Sigmoid colon (tissue), 4 donors: Measurements from ENCODE around the gene SMOC2.

Source experiments
- EP300 ChIP-seq, 4 donors: sonication (generic); formaldehyde crosslinking; IDR thresholded peaks; one replicate each; pipeline ENCODE4 v1.6.1; 2017; ENCODE audit warnings: antibody characterized with exemption in 4 of 4
- POLR2A ChIP-seq, 2 donors: fragments of 450-650 bp; IDR thresholded peaks; one replicate each; pipeline ENCODE4 v1.6.1; 2016; ENCODE audit warnings: antibody characterized with exemption in 2 of 2, mild to moderate bottlenecking in 2 of 2, moderate library complexity in 2 of 2
- POLR2AphosphoS5 ChIP-seq, 4 donors: sonication (generic); formaldehyde crosslinking; IDR thresholded peaks; one replicate each; pipeline ENCODE4 v1.6.1; 2017; ENCODE audit warnings: antibody characterized with exemption in 4 of 4
- TF ChIP-seq, protein P1 (sequence below), 4 experiments: fragments of 450-650 bp in 3 of 4; fragments of 200-600 bp in 1 of 4; IDR thresholded peaks; one replicate each; pipeline ENCODE4 v1.5.1; 2016 to 2019; ENCODE audit warnings: antibody characterized with exemption in 4 of 4, mild to moderate bottlenecking in 3 of 4, moderate library complexity in 2 of 4

DNA sequence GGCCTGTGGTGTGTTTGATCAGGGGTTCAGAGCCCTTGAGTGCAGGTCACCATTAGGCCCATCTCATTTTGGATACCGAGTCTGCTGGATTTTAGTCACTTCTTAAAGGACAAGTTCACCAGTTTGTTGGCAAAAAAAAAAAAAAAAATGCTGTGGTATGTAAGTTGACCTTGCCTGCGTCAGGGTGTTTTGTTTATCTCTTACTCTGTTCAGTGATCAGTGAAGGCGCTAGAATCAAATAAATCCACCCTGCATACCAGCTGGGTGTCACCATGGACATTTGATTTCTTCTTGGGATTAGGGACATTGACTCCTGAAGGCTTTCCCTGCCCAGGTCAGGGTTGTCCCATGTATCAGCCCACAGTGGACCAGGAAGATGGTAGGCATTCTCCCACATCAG is 6.7 kb downstream of the SMOC2 start:
- TF ChIP-seq, protein P1, sequence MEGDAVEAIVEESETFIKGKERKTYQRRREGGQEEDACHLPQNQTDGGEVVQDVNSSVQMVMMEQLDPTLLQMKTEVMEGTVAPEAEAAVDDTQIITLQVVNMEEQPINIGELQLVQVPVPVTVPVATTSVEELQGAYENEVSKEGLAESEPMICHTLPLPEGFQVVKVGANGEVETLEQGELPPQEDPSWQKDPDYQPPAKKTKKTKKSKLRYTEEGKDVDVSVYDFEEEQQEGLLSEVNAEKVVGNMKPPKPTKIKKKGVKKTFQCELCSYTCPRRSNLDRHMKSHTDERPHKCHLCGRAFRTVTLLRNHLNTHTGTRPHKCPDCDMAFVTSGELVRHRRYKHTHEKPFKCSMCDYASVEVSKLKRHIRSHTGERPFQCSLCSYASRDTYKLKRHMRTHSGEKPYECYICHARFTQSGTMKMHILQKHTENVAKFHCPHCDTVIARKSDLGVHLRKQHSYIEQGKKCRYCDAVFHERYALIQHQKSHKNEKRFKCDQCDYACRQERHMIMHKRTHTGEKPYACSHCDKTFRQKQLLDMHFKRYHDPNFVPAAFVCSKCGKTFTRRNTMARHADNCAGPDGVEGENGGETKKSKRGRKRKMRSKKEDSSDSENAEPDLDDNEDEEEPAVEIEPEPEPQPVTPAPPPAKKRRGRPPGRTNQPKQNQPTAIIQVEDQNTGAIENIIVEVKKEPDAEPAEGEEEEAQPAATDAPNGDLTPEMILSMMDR (IDR thresholded peaks at IDR 0.05), result no peak
- TF ChIP-seq EP300 (IDR thresholded peaks at IDR 0.05) (no peak), POLR2A (IDR thresholded peaks at IDR 0.05) (no peak), POLR2AphosphoS5 (IDR thresholded peaks at IDR 0.05) (no peak)
